PC-9 (cell line): ENCODE measurements around the gene BCAT1.

Experiments
- CTCF ChIP-seq: fragments of 200-600 bp; sonication (generic); conservative IDR thresholded peaks from 2 replicates; pipeline ENCODE4 v1.6.1; 2017; ENCODE audit warnings: mixed run types, antibody characterized with exemption, mild to moderate bottlenecking, moderate library complexity
- EZH2 ChIP-seq: fragments of 200-600 bp; sonication (generic); IDR thresholded peaks from 2 replicates; pipeline ENCODE4 v1.8.0; 2017; ENCODE audit warnings: antibody characterized with exemption, low read depth

- TF ChIP-seq CTCF (no peak), EZH2 (no peak)
Observed at GRCh38 chr12:24948757-24949722, at the start of gene BCAT1.
